ENCODE measurements around the gene B9D1.

The B9D1 gene

DNA sequence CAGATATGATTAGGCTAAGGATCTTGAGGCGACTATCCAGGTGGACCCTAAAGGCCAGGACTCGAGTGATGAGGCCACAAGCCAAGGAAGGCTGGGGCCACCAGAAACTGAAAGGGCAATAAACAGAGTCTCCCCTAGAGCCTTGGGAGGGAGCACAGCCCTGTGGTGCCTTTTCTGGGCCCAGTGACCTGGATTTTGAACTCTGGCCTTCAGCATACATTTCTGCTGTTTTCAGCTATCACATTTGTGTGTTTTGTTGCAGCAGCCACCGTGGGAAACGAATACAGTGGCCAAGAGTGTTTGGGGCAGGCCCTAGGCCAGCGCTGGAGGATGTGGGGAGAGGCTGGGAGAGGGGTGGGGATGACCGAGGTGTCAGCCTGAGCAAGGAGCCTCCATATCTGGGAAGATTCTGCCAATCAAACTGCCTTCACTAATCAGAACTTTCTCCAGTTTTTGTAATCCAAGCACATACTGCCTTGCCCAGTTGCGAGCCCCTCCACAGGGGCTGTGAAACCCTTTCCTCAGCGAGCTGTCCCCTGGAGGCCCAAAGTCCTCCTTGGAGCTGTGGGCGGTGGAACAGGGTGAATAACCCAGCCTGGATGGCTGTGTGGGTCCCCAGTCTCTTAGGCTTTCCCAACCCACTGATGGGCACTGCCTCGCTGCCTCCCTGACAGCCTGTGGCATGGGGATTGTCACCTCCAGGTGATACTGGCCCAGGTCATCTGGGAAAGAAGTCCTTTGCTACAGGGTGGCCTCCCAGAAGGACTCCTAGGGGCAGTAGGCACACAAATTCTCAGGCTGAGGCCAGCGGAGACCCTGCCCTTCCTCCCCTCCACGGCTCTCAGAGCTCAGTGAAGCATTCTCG, 16.8 kb downstream of the B9D1 start:
- H3K27me3 ChIP-seq (ENCODE audit: low read depth, low read length) = no peaks in the 10 kb centered on the region
- no peaks in the 10 kb centered on the region for H3K4me1 ChIP-seq (ENCODE audit: low read length)
- no peaks in the 10 kb centered on the region for H3K79me2 ChIP-seq (ENCODE audit: low read length)
- H2AFZ ChIP-seq (ENCODE audit: low read depth, low read length) = no peak overlapping the region
- no peaks in the 10 kb centered on the region for H3K36me3 ChIP-seq (replicated peaks; ENCODE audit: low read depth, low read length)
- no peak overlapping the region for H3K4me3 ChIP-seq (ENCODE audit: low read length)
- H3K27ac ChIP-seq (ENCODE audit: low read length) = no peak overlapping the region
- H3K9me3 ChIP-seq (ENCODE audit: insufficient read depth, low read length) = no peaks in the 10 kb centered on the region
- H3K9ac ChIP-seq (ENCODE audit: low read length) = no peak overlapping the region
- H4K20me1 ChIP-seq (ENCODE audit: insufficient read depth, low read length) = no peaks in the 10 kb centered on the region
- no peak overlapping the region for H3K4me2 ChIP-seq (ENCODE audit: low read length)
- TF ChIP-seq, protein P1, sequence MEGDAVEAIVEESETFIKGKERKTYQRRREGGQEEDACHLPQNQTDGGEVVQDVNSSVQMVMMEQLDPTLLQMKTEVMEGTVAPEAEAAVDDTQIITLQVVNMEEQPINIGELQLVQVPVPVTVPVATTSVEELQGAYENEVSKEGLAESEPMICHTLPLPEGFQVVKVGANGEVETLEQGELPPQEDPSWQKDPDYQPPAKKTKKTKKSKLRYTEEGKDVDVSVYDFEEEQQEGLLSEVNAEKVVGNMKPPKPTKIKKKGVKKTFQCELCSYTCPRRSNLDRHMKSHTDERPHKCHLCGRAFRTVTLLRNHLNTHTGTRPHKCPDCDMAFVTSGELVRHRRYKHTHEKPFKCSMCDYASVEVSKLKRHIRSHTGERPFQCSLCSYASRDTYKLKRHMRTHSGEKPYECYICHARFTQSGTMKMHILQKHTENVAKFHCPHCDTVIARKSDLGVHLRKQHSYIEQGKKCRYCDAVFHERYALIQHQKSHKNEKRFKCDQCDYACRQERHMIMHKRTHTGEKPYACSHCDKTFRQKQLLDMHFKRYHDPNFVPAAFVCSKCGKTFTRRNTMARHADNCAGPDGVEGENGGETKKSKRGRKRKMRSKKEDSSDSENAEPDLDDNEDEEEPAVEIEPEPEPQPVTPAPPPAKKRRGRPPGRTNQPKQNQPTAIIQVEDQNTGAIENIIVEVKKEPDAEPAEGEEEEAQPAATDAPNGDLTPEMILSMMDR (IDR thresholded peaks at IDR 0.05; ENCODE audit: low read depth, low read length) = no peak
- no peak for TF ChIP-seq EZH2phosphoT487 (IDR thresholded peaks at IDR 0.05; ENCODE audit: low read depth)

DNA sequence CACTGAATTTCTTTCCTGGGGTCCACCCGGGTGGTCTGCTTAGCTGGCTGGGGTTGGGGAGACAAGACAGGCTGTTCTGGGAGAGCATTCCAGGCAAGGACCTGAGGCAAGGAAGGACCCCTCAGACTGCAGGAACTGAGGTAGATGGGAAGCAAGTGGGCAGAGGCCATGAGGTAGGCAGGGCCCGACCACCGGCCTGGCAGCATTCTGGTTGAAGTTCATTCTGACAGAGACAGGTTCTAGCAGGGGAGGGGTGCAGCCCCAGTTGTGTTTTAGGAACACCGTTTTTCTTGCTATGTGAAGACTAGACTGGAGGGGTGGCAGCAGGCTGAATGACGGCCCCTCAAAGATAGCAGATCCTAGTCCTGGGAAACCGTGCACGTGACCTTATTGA, 17.5 kb downstream of the B9D1 start:
- Histone ChIP-seq H3K4me1 (ENCODE audit: low read length) (no peaks in the 10 kb centered on the region), H2AFZ (ENCODE audit: low read depth, low read length) (no peak overlapping the region), H3K4me2 (ENCODE audit: low read length) (no peak overlapping the region), H3K36me3 (replicated peaks; ENCODE audit: low read depth, low read length) (no peaks in the 10 kb centered on the region), H3K9me3 (ENCODE audit: insufficient read depth, low read length) (no peaks in the 10 kb centered on the region), H3K27ac (ENCODE audit: low read length) (no peak overlapping the region), H3K4me3 (ENCODE audit: low read length) (no peak overlapping the region), H3K79me2 (ENCODE audit: low read length) (no peaks in the 10 kb centered on the region), H3K27me3 (ENCODE audit: low read depth, low read length) (no peaks in the 10 kb centered on the region), H4K20me1 (ENCODE audit: insufficient read depth, low read length) (no peaks in the 10 kb centered on the region), H3K9ac (ENCODE audit: low read length) (no peak overlapping the region)
- TF ChIP-seq EZH2phosphoT487 (IDR thresholded peaks at IDR 0.05; ENCODE audit: low read depth) = no peak
- TF ChIP-seq, protein P1 (IDR thresholded peaks at IDR 0.05; ENCODE audit: low read depth, low read length) = no peak

DNA sequence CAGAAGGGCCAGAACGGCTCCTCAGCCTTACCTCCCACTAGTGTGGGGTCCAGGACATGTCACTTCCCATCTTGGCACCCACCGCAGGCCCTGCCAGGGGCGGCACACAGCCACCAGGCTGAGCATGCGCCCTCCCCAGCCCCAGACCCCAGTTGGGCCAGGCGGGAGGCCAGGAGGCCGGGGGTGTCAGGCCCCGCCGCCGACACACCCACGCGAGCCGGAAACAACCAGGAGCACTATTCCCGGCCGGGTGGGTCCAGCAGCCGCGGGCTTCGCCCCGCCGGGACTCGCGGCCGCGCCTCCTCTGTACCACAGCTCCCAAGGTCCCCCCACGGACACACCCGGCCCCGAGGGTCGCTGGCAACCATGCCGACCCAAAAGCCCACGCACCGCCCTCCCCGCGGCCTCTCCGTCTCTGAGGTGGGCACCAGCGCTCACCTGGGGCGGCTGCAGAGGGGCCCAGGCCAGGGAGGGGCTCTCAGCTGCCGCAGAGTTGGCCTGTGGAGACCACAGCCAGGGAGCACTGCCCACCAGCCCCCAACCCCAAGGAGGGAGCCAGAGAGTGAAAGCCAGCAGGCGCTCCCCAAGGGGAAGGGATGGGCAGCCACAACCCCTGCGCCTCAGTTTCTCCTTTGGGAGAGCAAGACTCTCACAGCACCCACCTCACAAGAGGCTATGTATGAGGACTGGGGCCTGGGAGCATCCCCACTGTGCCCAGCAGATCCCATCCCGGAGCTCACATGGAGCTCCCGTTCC, 18.0 kb downstream of the B9D1 start:
- H3K4me1 ChIP-seq (ENCODE audit: low read length) = no peaks in the 10 kb centered on the region
- H3K36me3 ChIP-seq (replicated peaks; ENCODE audit: low read depth, low read length) = no peaks in the 10 kb centered on the region
- no peak overlapping the region for H3K9ac ChIP-seq (ENCODE audit: low read length)
- no peaks in the 10 kb centered on the region for H3K79me2 ChIP-seq (ENCODE audit: low read length)
- no peak overlapping the region for H3K27ac ChIP-seq (ENCODE audit: low read length)
- H3K4me2 ChIP-seq (ENCODE audit: low read length) = no peak overlapping the region
- no peak overlapping the region for H3K4me3 ChIP-seq (ENCODE audit: low read length)
- H4K20me1 ChIP-seq (ENCODE audit: insufficient read depth, low read length) = no peaks in the 10 kb centered on the region
- no peak for TF ChIP-seq EZH2phosphoT487 (IDR thresholded peaks at IDR 0.05; ENCODE audit: low read depth)
- TF ChIP-seq, protein P1 (IDR thresholded peaks at IDR 0.05; ENCODE audit: low read depth, low read length) = no peak
- no peaks in the 10 kb centered on the region for H3K9me3 ChIP-seq (ENCODE audit: insufficient read depth, low read length)
- no peak overlapping the region for H2AFZ ChIP-seq (ENCODE audit: low read depth, low read length)
- H3K27me3 ChIP-seq (ENCODE audit: low read depth, low read length) = no peaks in the 10 kb centered on the region

DNA sequence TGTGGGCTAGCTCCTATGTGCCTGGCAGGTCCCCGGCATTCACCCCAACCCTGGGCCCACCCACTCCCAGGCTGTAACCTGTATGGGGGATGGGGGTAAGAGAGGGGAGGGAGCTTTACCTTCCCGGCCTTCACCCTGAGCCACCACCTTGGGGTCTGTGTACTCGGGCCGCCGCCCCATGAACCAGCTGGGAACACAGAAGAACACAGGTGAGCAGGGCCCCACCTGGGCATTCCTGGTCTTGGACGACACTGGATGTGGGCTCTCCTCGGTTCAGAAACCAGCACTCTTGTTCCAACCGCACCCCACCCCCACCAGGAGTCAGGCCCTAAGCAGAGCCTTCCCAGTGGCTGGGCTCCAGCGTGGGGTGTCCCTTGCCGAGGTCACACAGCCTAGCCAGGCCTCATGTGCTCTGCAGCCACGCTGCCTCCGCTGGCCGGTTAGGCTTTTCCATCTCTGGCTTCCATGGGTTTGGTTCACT, 18.8 kb downstream of the B9D1 start:
- H2AFZ ChIP-seq (ENCODE audit: low read depth, low read length) = no peak overlapping the region
- H3K9ac ChIP-seq (ENCODE audit: low read length) = no peak overlapping the region
- no peaks in the 10 kb centered on the region for H4K20me1 ChIP-seq (ENCODE audit: insufficient read depth, low read length)
- H3K4me1 ChIP-seq (ENCODE audit: low read length) = no peaks in the 10 kb centered on the region
- H3K9me3 ChIP-seq (ENCODE audit: insufficient read depth, low read length) = no peaks in the 10 kb centered on the region
- no peak overlapping the region for H3K4me2 ChIP-seq (ENCODE audit: low read length)
- no peaks in the 10 kb centered on the region for H3K27me3 ChIP-seq (ENCODE audit: low read depth, low read length)
- no peak overlapping the region for H3K4me3 ChIP-seq (ENCODE audit: low read length)
- H3K79me2 ChIP-seq (ENCODE audit: low read length) = no peaks in the 10 kb centered on the region
- TF ChIP-seq, protein P1 (IDR thresholded peaks at IDR 0.05; ENCODE audit: low read depth, low read length) = no peak
- no peak for TF ChIP-seq EZH2phosphoT487 (IDR thresholded peaks at IDR 0.05; ENCODE audit: low read depth)
- no peak overlapping the region for H3K27ac ChIP-seq (ENCODE audit: low read length)
- no peaks in the 10 kb centered on the region for H3K36me3 ChIP-seq (replicated peaks; ENCODE audit: low read depth, low read length)

All from OCI-LY3 (cell line).